H1 (cell line): ENCODE measurements around the gene MCC. TPM values are rescaled to one million over a fixed set of nuclear protein-coding genes. Genes with fewer than 3 reads are reported as not detected.

ENCODE experiments used
- CTCF ChIA-PET: fragments of 300-600 bp; sonication (Branson Sonifier 250); formaldehyde crosslinking; loops from one replicate; lab custom pipeline; 2021; ENCODE audit not compliant: partially characterized antibody; lab: Charles Lee
- POLR2A ChIA-PET: fragments of 300-600 bp; sonication (Branson Sonifier 250); formaldehyde crosslinking; loops from one replicate; lab custom pipeline; 2021; ENCODE audit warnings: inconsistent platforms; ENCODE audit not compliant: partially characterized antibody; lab: Charles Lee
- DNase-seq, 2 experiments: peaks; one replicate each; pipeline versions ENCODE4 v3.0.0 to v3.0.0-alpha.2; 2010 to 2022; ENCODE audit warnings: low spot score in 2 of 2, low read depth in 1 of 2, mixed read lengths in 1 of 2
- FAIRE-seq: peaks from 2 replicates; lab custom pipeline; 2011; peaks lifted over from hg19 to GRCh38; lab: Jason Lieb, UNC
- H2AFZ ChIP-seq: 2 replicates; pipeline ENCODE4 v1.8.1; 2012; ENCODE audit warnings: low read length, inconsistent platforms
- H2AK5ac ChIP-seq: 2 replicates; pipeline ENCODE4 v1.6.1; 2013; ENCODE audit warnings: low read depth, low read length
- H2BK120ac ChIP-seq: replicated peaks from 2 replicates; pipeline ENCODE3; 2013; ENCODE audit warnings: low read depth, low read length, inconsistent platforms
- H2BK12ac ChIP-seq: 2 replicates; pipeline ENCODE4 v1.6.1; 2013; ENCODE audit warnings: low read depth, low read length
- H2BK15ac ChIP-seq: 2 replicates; pipeline ENCODE4 v1.6.1; 2013; ENCODE audit warnings: low read length
- H2BK20ac ChIP-seq: 2 replicates; pipeline ENCODE4 v1.6.1; 2013; ENCODE audit warnings: low read length
- H2BK5ac ChIP-seq: 2 replicates; pipeline ENCODE4 v1.6.1; 2013; ENCODE audit warnings: low read depth, low read length
- H3K14ac ChIP-seq: 2 replicates; pipeline ENCODE4 v1.6.1; 2013; ENCODE audit warnings: inconsistent platforms; ENCODE audit not compliant: insufficient read length
- H3K18ac ChIP-seq: 2 replicates; pipeline ENCODE4 v1.6.1; 2013; ENCODE audit warnings: low read length; ENCODE audit errors: extremely low read depth
- H3K23ac ChIP-seq: 2 replicates; pipeline ENCODE4 v1.6.1; 2013; ENCODE audit warnings: inconsistent platforms; ENCODE audit not compliant: insufficient read length
- H3K23me2 ChIP-seq: 2 replicates; pipeline ENCODE4 v1.6.1; 2013; ENCODE audit warnings: low read depth, low read length
- H3K27ac ChIP-seq: 2 replicates; pipeline ENCODE4 v1.6.1; 2011; ENCODE audit warnings: low read depth, low read length, inconsistent platforms
- H3K27me3 ChIP-seq, 4 experiments: replicated peaks in 1 of 4; 1 replicate in 1 of 4; 2 replicates in 3 of 4; pipeline versions ENCODE4 v1.6.1 to v1.8.1; 2011 to 2013; ENCODE audit warnings: low read length in 3 of 4, mild to moderate bottlenecking in 3 of 4, inconsistent platforms in 2 of 4, mixed read lengths in 2 of 4, moderate library complexity in 1 of 4; ENCODE audit not compliant: control insufficient read depth in 3 of 4, insufficient read depth in 3 of 4; ENCODE audit errors: extremely low read depth in 1 of 4
- H3K36me3 ChIP-seq, 4 experiments: 2 replicates each; pipeline versions ENCODE4 v1.6.1 to v1.8.1; 2011 to 2013; ENCODE audit warnings: mild to moderate bottlenecking in 4 of 4, low read length in 3 of 4, moderate library complexity in 2 of 4, control low read depth in 1 of 4, inconsistent platforms in 1 of 4; ENCODE audit not compliant: insufficient read depth in 4 of 4, control insufficient read depth in 2 of 4
- H3K4ac ChIP-seq: replicated peaks from 2 replicates; pipeline ENCODE3; 2013; ENCODE audit warnings: low read length, low read depth, mixed read lengths, inconsistent platforms; ENCODE audit not compliant: insufficient read length
- H3K4me1 ChIP-seq, 4 experiments: replicated peaks in 1 of 4; 1 replicate in 1 of 4; 2 replicates in 3 of 4; pipeline versions ENCODE4 v1.6.1 to v1.8.1; 2011 to 2013; ENCODE audit warnings: low read length in 3 of 4, inconsistent platforms in 2 of 4, mixed read lengths in 1 of 4; ENCODE audit not compliant: insufficient read depth in 4 of 4, control insufficient read depth in 3 of 4
- H3K4me2 ChIP-seq, 2 experiments: 2 replicates each; pipeline versions ENCODE4 v1.6.1 to v1.8.1; 2011 to 2013; ENCODE audit warnings: low read depth in 2 of 2, low read length in 2 of 2, control low read depth in 1 of 2, inconsistent platforms in 1 of 2, mild to moderate bottlenecking in 1 of 2; ENCODE audit not compliant: insufficient read depth in 1 of 2
- H3K4me3 ChIP-seq, 4 experiments: fragments of 200-600, 300-600 bp in 1 of 4; sonication (generic), shearing (Covaris generic), sonication (Bioruptor Twin) in 1 of 4; 2 replicates each; pipeline versions ENCODE4 v1.5.1 to v1.8.1; 2011 to 2016; ENCODE audit warnings: low read length in 4 of 4, low read depth in 3 of 4, control low read depth in 2 of 4, inconsistent platforms in 2 of 4, mild to moderate bottlenecking in 2 of 4, mixed read lengths in 1 of 4, moderate library complexity in 1 of 4; ENCODE audit not compliant: insufficient read depth in 2 of 4; ENCODE audit errors: extremely low read depth in 1 of 4
- H3K56ac ChIP-seq: replicated peaks from 2 replicates; pipeline ENCODE3; 2013; ENCODE audit warnings: low read depth, mild to moderate bottlenecking, mixed read lengths, low read length, inconsistent platforms; ENCODE audit not compliant: insufficient read length
- H3K79me1 ChIP-seq: 2 replicates; pipeline ENCODE4 v1.6.1; 2013; ENCODE audit warnings: low read depth, low read length, control low read depth
- H3K79me2 ChIP-seq, 2 experiments: 2 replicates each; pipeline versions ENCODE4 v1.6.1 to v1.8.1; 2012 to 2013; ENCODE audit warnings: low read length in 2 of 2, mild to moderate bottlenecking in 2 of 2, inconsistent platforms in 1 of 2; ENCODE audit not compliant: insufficient read depth in 2 of 2, control insufficient read depth in 1 of 2
- H3K9ac ChIP-seq, 4 experiments: replicated peaks in 1 of 4; 1 replicate in 1 of 4; 2 replicates in 3 of 4; pipeline versions ENCODE4 v1.6.1 to v1.8.1; 2011 to 2013; ENCODE audit warnings: low read depth in 3 of 4, low read length in 3 of 4, control low read depth in 2 of 4, mild to moderate bottlenecking in 2 of 4, moderate library complexity in 2 of 4, inconsistent platforms in 1 of 4; ENCODE audit errors: extremely low read depth in 1 of 4
- H3K9me3 ChIP-seq, 2 experiments: 2 replicates each; pipeline versions ENCODE4 v1.6.1 to v1.8.1; 2012 to 2013; ENCODE audit warnings: mild to moderate bottlenecking in 2 of 2, moderate library complexity in 2 of 2, control low read depth in 1 of 2, inconsistent platforms in 1 of 2, low read depth in 1 of 2, low read length in 1 of 2, mixed read lengths in 1 of 2; ENCODE audit not compliant: insufficient read depth in 2 of 2
- H4K20me1 ChIP-seq, 2 experiments: replicated peaks in 1 of 2; 2 replicates each; pipeline versions ENCODE3 to v1.8.1; 2011 to 2013; ENCODE audit warnings: inconsistent platforms in 2 of 2, low read length in 2 of 2, mild to moderate bottlenecking in 1 of 2; ENCODE audit not compliant: insufficient read depth in 2 of 2, control insufficient read depth in 1 of 2
- H4K5ac ChIP-seq: 2 replicates; pipeline ENCODE4 v1.6.1; 2013; ENCODE audit warnings: low read length, low read depth, mixed read lengths, inconsistent platforms; ENCODE audit not compliant: insufficient read length
- H4K8ac ChIP-seq: 2 replicates; pipeline ENCODE4 v1.8.0; 2013; ENCODE audit warnings: mild to moderate bottlenecking, moderate library complexity, low read length, inconsistent platforms; ENCODE audit not compliant: insufficient read depth; ENCODE audit errors: extremely low read depth
- H4K91ac ChIP-seq: replicated peaks from 2 replicates; pipeline ENCODE3; 2013; ENCODE audit warnings: low read length, mixed read lengths, inconsistent platforms; ENCODE audit not compliant: insufficient read length
- ATF2 ChIP-seq: IDR thresholded peaks from 2 replicates; pipeline ENCODE4 v1.6.1; 2012; ENCODE audit warnings: low read length, inconsistent platforms
- CBX5 ChIP-seq: fragments of 300-800, 300-1000 bp; sonication (generic); IDR thresholded peaks from 2 replicates; pipeline ENCODE4 v1.7.1; 2016; ENCODE audit warnings: antibody characterized with exemption, low read length, low read depth
- CHD2 ChIP-seq: IDR thresholded peaks from 2 replicates; pipeline ENCODE4 v1.6.1; 2012; ENCODE audit warnings: low read length, improper control_type of control experiment
- CREB1 ChIP-seq: IDR thresholded peaks from 2 replicates; pipeline ENCODE4 v1.6.1; 2012; ENCODE audit warnings: inconsistent platforms
- GTF2F1 ChIP-seq: IDR thresholded peaks from 2 replicates; pipeline ENCODE4 v1.6.1; 2012; ENCODE audit warnings: low read depth, low read length, improper control_type of control experiment, borderline replicate concordance
- JUN ChIP-seq: IDR thresholded peaks from 2 replicates; pipeline ENCODE4 v1.6.1; 2011; ENCODE audit warnings: low read depth, mild to moderate bottlenecking, improper control_type of control experiment, low read length
- PHF8 ChIP-seq: fragments of 200-600 bp; sonication (generic); conservative IDR thresholded peaks from 2 replicates; pipeline ENCODE4 v1.7.1; 2012; ENCODE audit warnings: low read depth, mild to moderate bottlenecking, inconsistent platforms, low read length, moderate library complexity
- SUZ12 ChIP-seq: fragments of 200-600 bp; sonication (generic); IDR thresholded peaks from 2 replicates; pipeline ENCODE4 v1.6.1; 2012; ENCODE audit warnings: mild to moderate bottlenecking, inconsistent platforms, low read length, moderate library complexity, mixed read lengths
- TAF7 ChIP-seq: optimal IDR thresholded peaks from 2 replicates; pipeline ENCODE3; 2011; ENCODE audit warnings: low read depth, mild to moderate bottlenecking, inconsistent platforms, low read length, moderate library complexity, borderline replicate concordance
- TCF12 ChIP-seq: IDR thresholded peaks from 2 replicates; pipeline ENCODE4 v1.6.1; 2011; ENCODE audit warnings: low read depth, mild to moderate bottlenecking, low read length
- WGBS, 2 experiments: shearing (Covaris generic) in 1 of 2; methylation state at CpG; one replicate each; pipeline versions ENCODE4 v1.1.6 to v1.1.7; 2013 to 2015; ENCODE audit warnings: low lambda C conversion rate in 2 of 2, mixed read lengths in 2 of 2, inconsistent platforms in 1 of 2, low coverage in 1 of 2, missing lambda C conversion rate in 1 of 2; ENCODE audit not compliant: insufficient replicate concordance in 2 of 2, insufficient coverage in 1 of 2, insufficient read length in 1 of 2; ENCODE audit errors: extremely low coverage in 1 of 2, missing lambda C conversion rate in 1 of 2; 5-methylcytosine and 5-hydroxymethylcytosine counted together
- polyA plus RNA-seq, 7 experiments: library from polyadenylated mRNA; depleted of rRNA in 3 of 7; stranded (reverse) in 5 of 7; unstranded in 2 of 7; fragments of >200 nt in 5 of 7; fragments of 200-250 nt in 2 of 7; gene quantifications; 1 replicate in 5 of 7; 2 replicates in 1 of 7; 4 replicates in 1 of 7; pipeline versions ENCODE4 v1.2.1 to v1.2.3, GENCODE V29; 2011 to 2013; ENCODE audit warnings: missing spikeins in 2 of 7, mixed read lengths in 2 of 7
- total RNA-seq: library from RNA; stranded (reverse); fragmentation: NEBNext Ultra II Directional; extraction: Animal tissue kit (Norgen Biotek cat#: 25700); gene quantifications from 2 replicates; pipeline ENCODE4 v1.2.1, GENCODE V29; 2021

MCC gene
- total and polyA plus RNA-seq, 2 of the 8 experiments (the other 6 are each of a cell fraction or from before 2014, with no cell fraction given) = 2.6 to 18.3 TPM

GRCh38 chr5:113059232-113060040 lies 428.8 kb downstream of the MCC start:
- Histone ChIP-seq H3K36me3 (peaks cover 0 to 8% (median 3%) of the 10 kb centered on the region in 4 experiments; a peak in 2 of 8 replicates), H3K4me1 (no peaks in the 10 kb centered on the region), H4K91ac (no peak overlapping the region), H4K20me1 (no peaks in the 10 kb centered on the region), H2BK15ac (no peak overlapping the region), H4K8ac (no peak overlapping the region), H3K56ac (no peak overlapping the region), H3K23ac (no peak overlapping the region), H3K9me3 (no peaks in the 10 kb centered on the region), H2BK20ac (no peak overlapping the region), H3K79me1 (no peaks in the 10 kb centered on the region), H3K27ac (no peak overlapping the region), H2BK12ac (no peak overlapping the region), H3K4ac (no peak overlapping the region), H3K27me3 (no peaks in the 10 kb centered on the region), H4K5ac (no peak overlapping the region), H3K23me2 (no peaks in the 10 kb centered on the region), H3K4me2 (no peak overlapping the region), H3K4me3 (no peak overlapping the region), H2AFZ (no peak overlapping the region), H3K18ac (no peak overlapping the region), H3K9ac (no peak overlapping the region), H2BK120ac (no peak overlapping the region), H2BK5ac (no peak overlapping the region), H2AK5ac (no peak overlapping the region), H3K79me2 (no peaks in the 10 kb centered on the region), H3K14ac (no peak overlapping the region)
- WGBS, 2 experiments = 90% methylated on average over 19 of the region's 19 CpGs; no CpG with 5 or more reads in 1 of the 2 experiments
- DNase-seq (no peak), FAIRE-seq (no peak)
- POLR2A ChIA-PET = no interaction called here
- CTCF ChIA-PET = interaction anchor here (0.6 to 2.8 kb wide), 8 partner anchors 9 to 546 kb away, joined by 3 to 13 read pairs (median 5); no protein-coding TSS in a partner anchor
- no peak for TF ChIP-seq CHD2
- no peak for TF ChIP-seq PHF8
- no peak for TF ChIP-seq TAF7
- TF ChIP-seq ATF2 = no peak
- no peak for TF ChIP-seq CREB1
- no peak for TF ChIP-seq TCF12
- TF ChIP-seq JUN = no peak
- no peak for TF ChIP-seq CBX5
- TF ChIP-seq SUZ12 = no peak
- no peak for TF ChIP-seq GTF2F1
